ENCODE results near the gene KAT8.

- TF ChIP-seq, protein P1, sequence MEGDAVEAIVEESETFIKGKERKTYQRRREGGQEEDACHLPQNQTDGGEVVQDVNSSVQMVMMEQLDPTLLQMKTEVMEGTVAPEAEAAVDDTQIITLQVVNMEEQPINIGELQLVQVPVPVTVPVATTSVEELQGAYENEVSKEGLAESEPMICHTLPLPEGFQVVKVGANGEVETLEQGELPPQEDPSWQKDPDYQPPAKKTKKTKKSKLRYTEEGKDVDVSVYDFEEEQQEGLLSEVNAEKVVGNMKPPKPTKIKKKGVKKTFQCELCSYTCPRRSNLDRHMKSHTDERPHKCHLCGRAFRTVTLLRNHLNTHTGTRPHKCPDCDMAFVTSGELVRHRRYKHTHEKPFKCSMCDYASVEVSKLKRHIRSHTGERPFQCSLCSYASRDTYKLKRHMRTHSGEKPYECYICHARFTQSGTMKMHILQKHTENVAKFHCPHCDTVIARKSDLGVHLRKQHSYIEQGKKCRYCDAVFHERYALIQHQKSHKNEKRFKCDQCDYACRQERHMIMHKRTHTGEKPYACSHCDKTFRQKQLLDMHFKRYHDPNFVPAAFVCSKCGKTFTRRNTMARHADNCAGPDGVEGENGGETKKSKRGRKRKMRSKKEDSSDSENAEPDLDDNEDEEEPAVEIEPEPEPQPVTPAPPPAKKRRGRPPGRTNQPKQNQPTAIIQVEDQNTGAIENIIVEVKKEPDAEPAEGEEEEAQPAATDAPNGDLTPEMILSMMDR (IDR thresholded peaks at IDR 0.05; ENCODE audit: low read depth, low read length, missing input control): no peak
- TF ChIP-seq, protein P2, sequence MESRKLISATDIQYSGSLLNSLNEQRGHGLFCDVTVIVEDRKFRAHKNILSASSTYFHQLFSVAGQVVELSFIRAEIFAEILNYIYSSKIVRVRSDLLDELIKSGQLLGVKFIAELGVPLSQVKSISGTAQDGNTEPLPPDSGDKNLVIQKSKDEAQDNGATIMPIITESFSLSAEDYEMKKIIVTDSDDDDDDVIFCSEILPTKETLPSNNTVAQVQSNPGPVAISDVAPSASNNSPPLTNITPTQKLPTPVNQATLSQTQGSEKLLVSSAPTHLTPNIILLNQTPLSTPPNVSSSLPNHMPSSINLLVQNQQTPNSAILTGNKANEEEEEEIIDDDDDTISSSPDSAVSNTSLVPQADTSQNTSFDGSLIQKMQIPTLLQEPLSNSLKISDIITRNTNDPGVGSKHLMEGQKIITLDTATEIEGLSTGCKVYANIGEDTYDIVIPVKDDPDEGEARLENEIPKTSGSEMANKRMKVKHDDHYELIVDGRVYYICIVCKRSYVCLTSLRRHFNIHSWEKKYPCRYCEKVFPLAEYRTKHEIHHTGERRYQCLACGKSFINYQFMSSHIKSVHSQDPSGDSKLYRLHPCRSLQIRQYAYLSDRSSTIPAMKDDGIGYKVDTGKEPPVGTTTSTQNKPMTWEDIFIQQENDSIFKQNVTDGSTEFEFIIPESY (IDR thresholded peaks at IDR 0.05): no peak
- no peak for TF ChIP-seq ATF3 (IDR thresholded peaks at IDR 0.05)
- TF ChIP-seq REST (IDR thresholded peaks at IDR 0.05): no peak
- no peak for TF ChIP-seq RAD21 (IDR thresholded peaks at IDR 0.05)
- no peak for TF ChIP-seq MAX (IDR thresholded peaks at IDR 0.05)
- TF ChIP-seq SP1 (IDR thresholded peaks at IDR 0.05): no peak
Observed at GRCh38 chr16:31168848-31169247, 51.4 kb downstream of the KAT8 start.
